HG03064 (cell line): Measurements from ENCODE around the gene ZNF710.

Experiments used
- ATAC-seq: cut with Tn5 transposase; IDR thresholded peaks from one replicate; pipeline ENCODE4 v1.9.1; 2021; ENCODE audit warnings: low read depth; ENCODE audit not compliant: unreplicated experiment

The ZNF710 gene

GRCh38 chr15:90075420-90076289 lies 74.5 kb downstream of the ZNF710 start:
- ATAC-seq = no peak

- ATAC-seq = no peak
These were observed 75.6 kb downstream of the ZNF710 start for GRCh38 chr15:90076716-90077115.

GRCh38 chr15:90078965-90079364 lies 77.8 kb downstream of the ZNF710 start:
- no peak for ATAC-seq

- ATAC-seq = no peak
These were observed 78.7 kb downstream of the ZNF710 start for GRCh38 chr15:90079619-90080457.

- ATAC-seq = no peak
These were observed 79.3 kb downstream of the ZNF710 start for GRCh38 chr15:90080458-90080755.

- no peak for ATAC-seq
These were observed 79.8 kb downstream of the ZNF710 start for GRCh38 chr15:90080818-90081393.

- ATAC-seq = no peak
These were observed 81.1 kb downstream of the ZNF710 start for GRCh38 chr15:90082140-90082715.

GRCh38 chr15:90083419-90083818 lies 82.3 kb downstream of the ZNF710 start:
- ATAC-seq = no peak

GRCh38 chr15:90083954-90084607 lies 83.0 kb downstream of the ZNF710 start:
- no peak for ATAC-seq

- ATAC-seq = no peak
These were observed 83.8 kb downstream of the ZNF710 start for GRCh38 chr15:90084876-90085423.

GRCh38 chr15:90085565-90085964 lies 84.4 kb downstream of the ZNF710 start:
- ATAC-seq = no peak

GRCh38 chr15:90086868-90087268 lies 85.7 kb downstream of the ZNF710 start:
- no peak for ATAC-seq

- ATAC-seq = no peak
These were observed 86.5 kb downstream of the ZNF710 start for GRCh38 chr15:90087454-90088154.

- ATAC-seq = no peak
These were observed 89.2 kb downstream of the ZNF710 start for GRCh38 chr15:90090226-90090848.

GRCh38 chr15:90091156-90091931 lies 90.2 kb downstream of the ZNF710 start:
- no peak for ATAC-seq

GRCh38 chr15:90095521-90095959 lies 94.4 kb downstream of the ZNF710 start:
- ATAC-seq = no peak

- ATAC-seq = peak; percentile 43
These were observed 96.4 kb downstream of the ZNF710 start for GRCh38 chr15:90097475-90097874.

- no peak for ATAC-seq
These were observed 98.1 kb downstream of the ZNF710 start for GRCh38 chr15:90099072-90099867.
